ENCODE data around the gene DMGDH. TPM values are rescaled to one million over a fixed set of nuclear protein-coding genes. Genes with fewer than 3 reads are reported as not detected.

DMGDH gene
- total RNA-seq = under 1 TPM; 0.95 TPM
- long read RNA-seq, partial matches to known transcripts = 0 of 1 reads
- long read RNA-seq, other reads (novel, unspliced or antisense) = 1 of 1 reads

GRCh38 chr5:79069488-79070349 lies at the start of gene DMGDH, which contains the start of gene BHMT2:
TSS of gene DMGDH (minus strand) at chr5:79069674. CDS start at chr5:79069620, 54 bp downstream.
TSS of gene BHMT2 (plus strand) at chr5:79069767. CDS start at chr5:79069783, 16 bp downstream.
- DNase-seq (peak; percentile 11 to 26), ATAC-seq (peak; percentile 30)
- intact Hi-C loops (cut with DNase I, micrococcal nuclease) = no loop called here

DNA sequence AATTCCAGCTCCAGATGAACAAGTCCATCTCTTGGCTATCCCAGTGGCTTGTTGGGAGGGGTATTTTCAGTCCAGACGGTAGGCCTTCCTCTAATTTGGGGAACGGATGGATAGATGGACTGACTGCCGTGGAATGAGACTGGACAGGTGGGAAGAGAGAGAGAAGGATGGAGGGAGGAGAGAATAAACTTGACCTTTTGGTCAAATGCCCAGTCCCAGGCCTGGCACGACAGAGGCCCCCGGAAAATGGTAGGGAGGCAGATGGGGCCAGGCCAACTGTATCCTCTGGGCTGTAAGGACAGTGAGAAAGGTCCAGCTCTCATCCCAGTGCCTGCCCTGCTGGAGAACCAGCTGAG lies 43.2 kb upstream of the DMGDH start:
- DNase-seq (no peak), ATAC-seq (no peak)
- intact Hi-C loops (cut with DNase I, micrococcal nuclease) = no loop called here

DNA sequence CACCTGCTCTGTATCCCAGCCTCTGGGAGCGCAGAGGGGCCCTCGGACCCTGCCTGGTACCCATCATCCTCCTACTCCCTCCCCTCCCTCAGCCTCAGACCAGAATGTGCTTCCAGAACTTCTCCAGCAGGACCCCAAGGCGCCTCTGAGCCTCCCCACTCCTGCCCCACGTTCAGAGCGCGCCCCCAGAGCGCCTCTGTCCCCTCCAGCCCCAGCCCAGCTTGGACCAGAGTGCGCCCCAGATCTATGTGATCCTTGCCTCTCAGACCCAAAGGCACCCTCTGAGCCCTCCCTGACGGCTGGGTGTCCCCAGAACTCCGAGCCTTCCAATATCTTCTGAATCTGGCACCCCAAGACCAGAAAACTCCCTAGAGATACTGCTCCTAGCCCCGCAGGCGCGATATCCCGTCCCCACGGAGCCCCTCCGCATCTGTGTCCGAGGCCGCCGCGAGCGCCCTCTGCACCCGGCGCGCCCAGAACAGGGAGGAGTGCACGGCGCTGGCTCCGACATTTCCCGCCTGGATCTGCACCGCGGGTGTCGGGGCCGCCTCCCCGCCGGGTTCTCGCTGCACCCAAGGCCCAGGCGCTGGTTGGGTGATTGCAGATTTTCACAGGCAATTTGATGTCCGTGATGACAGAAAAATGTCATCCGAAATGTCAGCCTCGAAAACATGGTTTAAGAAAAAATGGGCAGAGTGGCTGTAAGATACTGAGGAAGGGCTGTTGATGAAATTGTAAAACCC lies 42.7 kb upstream of the DMGDH start:
- DNase-seq (no peak), ATAC-seq (peak; percentile 47)
- intact Hi-C loops (cut with DNase I, micrococcal nuclease) = no loop called here

GRCh38 chr5:79111387-79111959 lies 42.0 kb upstream of the DMGDH start, which contains the start of gene BHMT:
TSS of gene BHMT (plus strand) at chr5:79111809. CDS start at chr5:79111886, 77 bp downstream.
- DNase-seq (no peak), ATAC-seq (peak; percentile 51)
- intact Hi-C loops (cut with DNase I, micrococcal nuclease) = no loop called here

GRCh38 chr5:79109527-79110492 lies 40.3 kb upstream of the DMGDH start:
- intact Hi-C loops (cut with DNase I, micrococcal nuclease) = no loop called here
- ATAC-seq = peak; percentile 44
- peak in 1 of 2 donors; percentile 36 for DNase-seq

GRCh38 chr5:79108792-79109191 lies 39.3 kb upstream of the DMGDH start:
- ATAC-seq = no peak
- intact Hi-C loops (cut with DNase I, micrococcal nuclease) = no loop called here

GRCh38 chr5:79108086-79108485 lies 38.6 kb upstream of the DMGDH start:
- ATAC-seq (no peak), DNase-seq (no peak)
- intact Hi-C loops (cut with DNase I, micrococcal nuclease) = no loop called here

More at GRCh38 chr5:79108792-79109191, 39.3 kb upstream of the DMGDH start:
- no peak for DNase-seq

DNA sequence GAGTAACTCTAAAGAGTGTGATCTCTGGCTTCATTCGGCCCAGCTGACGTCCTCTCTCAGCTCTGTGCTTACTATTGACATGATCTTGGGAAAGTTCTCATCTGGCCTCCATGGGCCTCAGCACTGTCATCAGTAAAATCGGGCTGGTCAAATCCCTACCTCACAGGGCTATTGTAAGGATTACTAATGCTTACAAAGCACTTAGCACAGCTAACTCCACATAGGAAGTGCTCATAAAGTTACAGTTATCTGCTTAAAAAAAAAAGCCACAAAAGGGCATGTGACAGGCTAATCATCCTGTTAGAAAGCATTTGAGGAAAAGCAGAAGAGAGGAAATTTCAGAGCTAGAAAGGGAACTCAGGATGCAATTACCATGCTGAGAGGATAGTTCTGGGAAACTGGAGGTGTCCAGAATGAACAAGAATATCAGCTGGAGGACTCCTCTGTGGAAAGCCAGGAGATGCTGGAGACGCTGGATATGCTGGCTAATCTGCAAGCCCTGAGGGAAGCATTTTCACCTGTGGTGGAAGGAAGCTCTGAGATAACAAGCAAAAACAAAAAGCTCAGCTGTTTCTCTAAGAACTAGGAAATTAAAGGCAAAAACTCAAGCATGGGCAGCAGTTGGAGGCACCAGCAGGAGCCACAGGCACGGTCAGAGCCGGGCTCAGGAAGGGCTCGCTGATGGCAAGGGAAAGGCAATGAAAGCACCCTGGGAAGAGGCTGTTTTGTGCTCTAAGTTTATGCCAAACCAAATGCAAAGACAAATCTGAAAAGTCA lies 37.7 kb upstream of the DMGDH start:
- intact Hi-C loops (cut with DNase I, micrococcal nuclease) = no loop called here
- no peak for DNase-seq
- no peak for ATAC-seq

- no peak for DNase-seq
- no peak for ATAC-seq
- intact Hi-C loops (cut with DNase I, micrococcal nuclease) = no loop called here
Observed at GRCh38 chr5:79105868-79106267, 36.4 kb upstream of the DMGDH start.

- ATAC-seq (peak; percentile 58), DNase-seq (no peak)
- intact Hi-C loops (cut with DNase I, micrococcal nuclease) = no loop called here
Observed at GRCh38 chr5:79093762-79094161, 24.3 kb upstream of the DMGDH start.

DNA sequence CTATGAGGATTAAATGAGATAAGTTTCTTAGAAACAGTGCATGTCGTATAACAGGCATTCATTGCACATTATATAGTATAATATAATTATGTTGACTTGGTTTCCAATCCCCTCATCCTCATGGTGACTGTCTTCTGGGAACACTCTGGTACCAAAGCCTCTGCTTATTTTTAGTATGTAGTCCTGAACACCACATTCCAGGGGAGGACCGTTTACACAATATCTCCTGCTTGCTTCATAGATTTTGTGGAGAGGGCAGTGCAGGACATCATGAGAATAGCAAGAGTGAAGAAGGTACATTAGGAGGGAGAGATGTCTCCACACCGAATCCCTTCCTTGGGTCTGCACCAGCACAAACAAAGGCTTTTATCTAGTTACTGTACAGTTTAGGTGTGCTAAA lies 21.6 kb upstream of the DMGDH start:
- DNase-seq = no peak
- intact Hi-C loops (cut with DNase I, micrococcal nuclease) = no loop called here
- no peak for ATAC-seq

- intact Hi-C loops (cut with DNase I, micrococcal nuclease) = no loop called here
- DNase-seq (no peak), ATAC-seq (no peak)
Observed at GRCh38 chr5:79088507-79088906, 19.0 kb upstream of the DMGDH start.

- intact Hi-C loops (cut with DNase I, micrococcal nuclease) = no loop called here
- DNase-seq = no peak
Observed at GRCh38 chr5:79086116-79086515, 16.6 kb upstream of the DMGDH start.

DNA sequence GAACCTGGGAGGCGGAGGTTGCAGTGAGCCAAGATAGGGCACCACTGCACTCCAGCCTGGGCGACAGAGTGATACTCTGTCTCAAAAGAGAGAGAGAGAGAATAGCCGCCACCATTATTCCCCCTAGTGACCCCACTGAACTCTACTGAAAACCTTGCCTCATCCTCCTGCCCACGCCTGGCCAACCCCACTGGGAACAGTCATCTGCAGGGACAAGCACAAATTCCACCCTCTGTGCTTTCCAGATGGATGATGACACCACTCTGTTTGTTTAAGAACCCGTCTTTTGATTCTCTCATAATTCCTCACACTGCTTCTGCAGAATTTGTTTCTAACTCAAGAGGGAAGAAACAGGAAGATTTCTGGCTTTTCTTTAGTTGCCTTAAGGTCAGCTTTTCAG lies 12.3 kb upstream of the DMGDH start:
- intact Hi-C loops (cut with DNase I, micrococcal nuclease) = no loop called here
- no peak for ATAC-seq

More at GRCh38 chr5:79086116-79086515, 16.6 kb upstream of the DMGDH start:
- ATAC-seq = no peak

DNA sequence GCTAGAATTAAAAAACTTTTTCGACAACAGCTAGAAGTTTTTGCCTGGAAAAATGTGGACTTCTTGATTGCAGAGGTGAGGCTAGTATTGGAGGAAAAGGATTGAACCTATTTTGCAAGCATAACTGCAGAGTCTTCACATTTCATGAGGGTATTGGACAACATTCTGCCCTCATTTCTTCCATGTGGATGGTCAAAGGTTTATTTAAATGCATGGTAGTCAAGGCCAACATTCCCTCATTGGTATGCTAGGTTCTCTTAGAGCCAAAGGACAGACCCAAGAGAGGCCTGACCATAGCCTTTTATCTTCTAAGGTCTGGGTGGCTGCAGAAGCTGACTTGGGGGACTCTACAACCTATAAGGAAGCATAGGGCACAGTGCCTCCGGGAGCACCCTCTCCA lies 11.3 kb upstream of the DMGDH start:
- no peak for DNase-seq
- intact Hi-C loops (cut with DNase I, micrococcal nuclease) = no loop called here
- no peak for ATAC-seq

More for the DNA sequence above, 12.3 kb upstream of the DMGDH start:
- no peak for DNase-seq

- intact Hi-C loops (cut with DNase I, micrococcal nuclease) = no loop called here
- no peak for DNase-seq
- no peak for ATAC-seq
Observed at GRCh38 chr5:79077680-79078365, 8.3 kb upstream of the DMGDH start.

DNA sequence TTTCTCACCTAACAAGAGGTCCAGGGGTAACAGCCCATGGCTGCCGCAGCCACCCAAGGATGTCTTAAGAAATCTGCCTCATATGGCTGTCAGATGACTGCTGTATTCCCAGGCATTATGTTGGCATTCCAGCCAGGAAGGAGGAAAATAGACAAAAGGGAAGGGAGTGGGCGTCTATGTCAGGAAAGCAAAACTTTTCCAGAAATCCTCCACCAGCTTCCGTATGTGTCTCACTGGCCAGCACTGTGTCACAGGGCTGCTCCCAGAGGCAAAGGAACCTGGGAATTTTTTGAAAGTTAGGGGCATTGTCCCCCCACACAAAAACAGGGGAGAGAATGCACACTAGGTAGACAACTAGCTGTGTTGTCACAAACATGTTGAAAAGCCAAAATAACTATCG lies 7.3 kb upstream of the DMGDH start:
- DNase-seq (no peak), ATAC-seq (no peak)
- intact Hi-C loops (cut with DNase I, micrococcal nuclease) = no loop called here
